ENCODE results near the gene RNASE13.
"Not testable (repeated sequence)": the region's sequence is repeated elsewhere in the genome, so short reads cannot be mapped to it uniquely, and the experiment has no call there.

The RNASE13 gene

DNA sequence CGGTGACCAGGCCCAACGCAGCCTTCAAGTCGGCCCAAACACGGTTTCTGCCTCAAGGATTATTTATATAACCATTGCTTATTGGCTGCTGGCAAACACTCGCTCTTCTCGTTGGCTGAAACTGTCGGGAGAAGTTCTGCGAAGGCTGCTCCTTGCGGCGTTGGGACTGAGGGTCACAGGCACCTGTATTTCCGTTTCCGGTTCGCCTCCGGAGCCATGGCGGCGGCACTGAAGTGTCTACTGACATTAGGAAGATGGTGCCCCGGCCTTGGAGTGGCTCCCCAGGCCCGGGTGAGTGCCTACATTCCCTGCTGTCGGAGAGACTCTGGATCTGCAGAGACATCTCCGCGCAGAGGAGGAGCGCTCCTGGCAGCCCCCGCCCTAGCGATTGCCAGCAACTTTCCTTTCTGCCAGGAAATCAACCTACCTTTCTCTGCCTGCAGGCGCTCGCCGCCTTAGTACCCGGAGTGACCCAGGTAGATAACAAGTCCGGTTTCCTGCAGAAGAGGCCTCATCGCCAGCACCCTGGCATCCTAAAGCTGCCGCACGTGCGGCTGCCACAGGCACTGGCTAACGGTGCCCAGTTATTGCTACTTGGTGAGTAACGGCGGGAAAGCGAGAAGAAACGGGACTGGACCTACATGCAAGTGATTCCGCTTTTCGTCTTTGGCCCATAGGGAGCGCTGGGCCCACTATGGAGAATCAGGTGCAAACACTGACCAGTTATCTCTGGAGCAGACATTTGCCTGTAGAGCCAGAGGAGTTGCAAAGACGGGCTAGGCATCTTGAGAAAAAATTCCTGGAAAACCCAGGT lies 44.6 kb downstream of the RNASE13 start, which contains the start of gene METTL17:
Gene METTL17, plus strand, starts transcription at position 194 of the 814 bp plus-strand sequence. Its CDS starts 23 bp downstream, at position 217.
- peak; percentile 93 to 96 for DNase-seq
- TF ChIP-seq POLR2A (IDR thresholded peaks at IDR 0.05; ENCODE audit: low read length), result peak; percentile 86
- TF ChIP-seq GATA1 (IDR thresholded peaks at IDR 0.05; ENCODE audit: low read depth, low read length), result no peak

DNA sequence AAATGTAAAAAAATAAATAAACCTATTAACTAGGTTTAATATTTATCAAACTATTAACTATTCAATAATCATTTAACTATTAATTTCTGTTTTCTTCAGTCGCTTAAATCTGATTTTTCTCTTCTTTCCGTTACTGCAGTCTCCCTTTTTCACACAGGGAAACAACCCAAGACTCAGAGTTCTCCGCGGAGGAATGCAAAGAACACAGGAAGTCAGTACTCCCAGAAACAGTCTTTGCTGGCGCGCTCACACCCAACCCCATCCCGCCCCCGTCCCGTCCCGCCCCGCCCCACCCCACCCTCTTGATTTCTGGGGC lies 45.2 kb downstream of the RNASE13 start:
- no peak for DNase-seq

DNA sequence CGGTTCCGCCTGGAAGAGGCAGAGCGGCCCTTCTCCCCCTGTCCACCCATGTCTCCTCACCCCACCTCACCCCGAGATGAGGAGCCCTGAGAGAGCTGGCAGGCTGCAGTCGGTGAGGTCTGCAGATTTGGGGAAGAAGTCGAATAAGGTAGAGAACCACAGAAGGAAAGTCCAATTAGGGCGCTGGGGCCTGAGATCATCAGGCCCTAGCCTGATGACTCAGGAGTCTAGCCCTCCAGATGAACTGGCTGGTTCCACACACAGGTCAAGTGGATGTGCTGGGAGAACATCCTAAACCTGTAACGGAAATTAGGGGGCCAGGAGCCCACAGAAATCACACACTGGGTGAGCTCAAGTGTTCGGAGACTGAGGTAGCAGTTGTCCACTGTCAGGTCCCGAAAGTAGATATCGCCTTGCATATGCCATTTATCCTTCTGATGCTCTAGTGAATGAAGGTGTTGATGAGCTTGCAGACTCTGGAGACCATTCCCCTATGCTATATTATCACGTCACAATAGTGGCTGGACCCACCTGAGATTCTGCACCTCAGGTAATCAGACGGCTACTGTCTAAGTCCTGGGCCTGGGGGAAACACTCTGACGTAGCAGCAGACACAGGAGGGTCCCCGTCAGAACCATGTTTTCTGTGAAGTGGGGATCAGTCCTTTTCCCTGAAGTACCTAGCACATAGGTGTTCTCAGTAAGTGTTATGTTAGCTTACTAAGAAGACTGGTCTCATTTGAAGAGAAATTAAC lies 45.7 kb downstream of the RNASE13 start:
- TF ChIP-seq POLR2A (IDR thresholded peaks at IDR 0.05; ENCODE audit: low read length) (no peak), GATA1 (IDR thresholded peaks at IDR 0.05; ENCODE audit: low read depth, low read length) (no peak)
- DNase-seq, result no peak

More for the DNA sequence above, 45.2 kb downstream of the RNASE13 start:
- TF ChIP-seq POLR2A (IDR thresholded peaks at IDR 0.05; ENCODE audit: low read length) (no peak), GATA1 (IDR thresholded peaks at IDR 0.05; ENCODE audit: low read depth, low read length) (no peak)

DNA sequence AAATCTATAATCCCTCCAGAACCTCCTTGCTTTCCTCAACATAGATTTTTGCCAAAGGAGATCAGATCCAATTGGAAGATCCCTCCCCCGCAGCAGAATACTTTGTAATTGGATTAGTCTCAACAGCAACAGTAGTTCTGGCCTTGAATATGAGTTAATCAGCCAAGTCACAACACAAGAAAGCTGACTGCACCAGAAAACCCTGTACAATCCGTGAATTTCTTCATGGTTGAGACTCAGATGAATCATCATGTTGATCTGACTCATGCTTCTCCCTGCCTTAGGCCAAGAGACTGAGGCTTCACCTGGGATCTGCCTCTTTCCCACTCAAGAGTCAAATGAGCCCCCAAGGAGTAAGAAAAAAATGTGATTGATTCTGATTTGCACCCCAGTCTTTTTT lies 47.8 kb downstream of the RNASE13 start:
- no peak for TF ChIP-seq GATA1 (IDR thresholded peaks at IDR 0.05; ENCODE audit: low read depth, low read length)
- no peak for TF ChIP-seq POLR2A (IDR thresholded peaks at IDR 0.05; ENCODE audit: low read length)
- peak in 1 of 2 experiments; percentile 29 for DNase-seq

DNA sequence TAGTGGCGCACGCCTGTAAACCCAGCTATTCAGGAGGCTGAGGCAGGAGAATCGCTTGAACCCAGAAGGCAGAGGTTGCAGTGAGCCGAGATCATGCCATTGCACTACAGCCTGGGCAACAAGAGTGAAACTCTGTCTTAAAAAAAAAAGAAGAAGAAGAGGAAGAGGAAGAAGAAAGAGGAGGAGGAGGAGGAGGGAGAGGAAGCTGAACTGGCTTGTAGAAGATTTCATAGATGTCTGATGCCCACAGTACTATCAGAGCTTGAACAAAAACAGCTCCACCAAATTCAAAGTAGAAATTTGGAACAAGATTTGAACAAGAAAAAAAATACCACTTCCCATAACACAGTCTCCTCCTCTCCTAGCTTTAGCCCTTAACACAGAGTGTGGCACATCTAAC lies 49.0 kb downstream of the RNASE13 start:
- DNase-seq, result not testable (repeated sequence)

Measured in erythroblast (primary cell).